Gastroesophageal sphincter (tissue), 3 donors: Measurements from ENCODE around the gene BPI.

Source experiments
- POLR2A ChIP-seq, 2 donors: fragments of 450-650 bp; IDR thresholded peaks; one replicate each; pipeline ENCODE4 v1.6.1; 2017; ENCODE audit warnings: antibody characterized with exemption in 2 of 2, mild to moderate bottlenecking in 2 of 2, moderate library complexity in 1 of 2
- POLR2AphosphoS5 ChIP-seq: sonication (generic); formaldehyde crosslinking; IDR thresholded peaks from one replicate; pipeline ENCODE4 v1.6.1; 2017; ENCODE audit warnings: antibody characterized with exemption
- TF ChIP-seq, protein P1 (sequence below), 4 experiments: fragments of 200-600 bp in 2 of 4; fragments of 450-650 bp in 2 of 4; sonication (generic) in 1 of 4; IDR thresholded peaks; one replicate each; pipeline ENCODE4 v1.5.1; 2017 to 2019; ENCODE audit warnings: antibody characterized with exemption in 4 of 4, mild to moderate bottlenecking in 2 of 4, moderate library complexity in 2 of 4

DNA sequence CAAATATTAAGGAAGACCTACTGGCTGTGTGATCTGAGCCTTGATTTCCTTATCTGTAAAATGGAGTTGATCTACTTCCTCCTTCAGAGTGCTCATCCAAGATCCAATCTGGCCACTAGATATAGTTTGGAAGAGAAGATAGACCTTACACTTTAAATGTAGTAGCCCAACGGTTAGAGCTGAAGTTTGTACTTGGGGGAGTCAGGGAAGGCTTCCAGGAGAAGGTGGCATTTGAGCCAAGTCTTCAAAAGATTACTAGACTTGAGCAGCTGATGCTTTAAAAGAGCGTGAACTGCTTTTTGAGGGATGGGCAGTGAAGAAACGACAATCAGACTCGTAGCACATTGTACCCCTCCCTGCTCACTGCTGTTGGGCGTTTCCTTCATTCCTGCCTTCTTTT is 45.9 kb downstream of the BPI start:
- TF ChIP-seq, protein P1, sequence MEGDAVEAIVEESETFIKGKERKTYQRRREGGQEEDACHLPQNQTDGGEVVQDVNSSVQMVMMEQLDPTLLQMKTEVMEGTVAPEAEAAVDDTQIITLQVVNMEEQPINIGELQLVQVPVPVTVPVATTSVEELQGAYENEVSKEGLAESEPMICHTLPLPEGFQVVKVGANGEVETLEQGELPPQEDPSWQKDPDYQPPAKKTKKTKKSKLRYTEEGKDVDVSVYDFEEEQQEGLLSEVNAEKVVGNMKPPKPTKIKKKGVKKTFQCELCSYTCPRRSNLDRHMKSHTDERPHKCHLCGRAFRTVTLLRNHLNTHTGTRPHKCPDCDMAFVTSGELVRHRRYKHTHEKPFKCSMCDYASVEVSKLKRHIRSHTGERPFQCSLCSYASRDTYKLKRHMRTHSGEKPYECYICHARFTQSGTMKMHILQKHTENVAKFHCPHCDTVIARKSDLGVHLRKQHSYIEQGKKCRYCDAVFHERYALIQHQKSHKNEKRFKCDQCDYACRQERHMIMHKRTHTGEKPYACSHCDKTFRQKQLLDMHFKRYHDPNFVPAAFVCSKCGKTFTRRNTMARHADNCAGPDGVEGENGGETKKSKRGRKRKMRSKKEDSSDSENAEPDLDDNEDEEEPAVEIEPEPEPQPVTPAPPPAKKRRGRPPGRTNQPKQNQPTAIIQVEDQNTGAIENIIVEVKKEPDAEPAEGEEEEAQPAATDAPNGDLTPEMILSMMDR (IDR thresholded peaks at IDR 0.05), result no peak
- TF ChIP-seq POLR2AphosphoS5 (no peak), POLR2A (IDR thresholded peaks at IDR 0.05) (no peak)
